Measurements from ENCODE around the gene CPNE5.

The CPNE5 gene

GRCh38 chr6:36847152-36847551 lies 7.9 kb upstream of the CPNE5 start:
- Histone ChIP-seq H3K9ac (ENCODE audit: low read depth in 1 of 2, low read length in 2 of 2) (no peak overlapping the region), H3K4me1 (ENCODE audit: control insufficient read depth in 1 of 2, insufficient read depth in 2 of 2, low read length in 2 of 2) (peaks cover 18 to 19% of the 10 kb centered on the region in 2 donors), H3K9me3 (ENCODE audit: control insufficient read depth in 1 of 2, low read length in 2 of 2) (no peaks in the 10 kb centered on the region), H3K4me3 (ENCODE audit: low read depth in 1 of 2, low read length in 2 of 2) (no peak overlapping the region), H3K27ac (ENCODE audit: low read depth, low read length) (no peak overlapping the region), H3K27me3 (ENCODE audit: control insufficient read depth in 1 of 2, insufficient read depth in 2 of 2, low read length in 2 of 2) (no peaks in the 10 kb centered on the region), H3K36me3 (ENCODE audit: control insufficient read depth in 1 of 2, insufficient read depth in 2 of 2, low read length in 2 of 2) (no peaks in the 10 kb centered on the region)

- H3K27ac ChIP-seq (ENCODE audit: low read depth, low read length): no peak overlapping the region
- H3K4me3 ChIP-seq (ENCODE audit: low read depth in 1 of 2, low read length in 2 of 2): no peak overlapping the region
- H3K27me3 ChIP-seq (ENCODE audit: control insufficient read depth in 1 of 2, insufficient read depth in 2 of 2, low read length in 2 of 2): peaks cover 0 to 3% of the 10 kb centered on the region in 2 donors
- no peak overlapping the region for H3K9ac ChIP-seq (ENCODE audit: low read depth in 1 of 2, low read length in 2 of 2)
- H3K9me3 ChIP-seq (ENCODE audit: control insufficient read depth in 1 of 2, low read length in 2 of 2): no peaks in the 10 kb centered on the region
- H3K36me3 ChIP-seq (ENCODE audit: control insufficient read depth in 1 of 2, insufficient read depth in 2 of 2, low read length in 2 of 2): no peaks in the 10 kb centered on the region
- H3K4me1 ChIP-seq (ENCODE audit: control insufficient read depth in 1 of 2, insufficient read depth in 2 of 2, low read length in 2 of 2): peaks cover 23 to 27% of the 10 kb centered on the region in 2 donors
These were observed 6.0 kb upstream of the CPNE5 start for GRCh38 chr6:36845233-36845632.

- Histone ChIP-seq H3K4me3 (ENCODE audit: low read depth in 1 of 2, low read length in 2 of 2) (no peak overlapping the region), H3K36me3 (ENCODE audit: control insufficient read depth in 1 of 2, insufficient read depth in 2 of 2, low read length in 2 of 2) (no peaks in the 10 kb centered on the region), H3K27me3 (ENCODE audit: control insufficient read depth in 1 of 2, insufficient read depth in 2 of 2, low read length in 2 of 2) (peaks cover 0 to 3% of the 10 kb centered on the region in 2 donors), H3K27ac (ENCODE audit: low read depth, low read length) (no peak overlapping the region), H3K4me1 (ENCODE audit: control insufficient read depth in 1 of 2, insufficient read depth in 2 of 2, low read length in 2 of 2) (peaks cover 24 to 28% of the 10 kb centered on the region in 2 donors), H3K9me3 (ENCODE audit: control insufficient read depth in 1 of 2, low read length in 2 of 2) (no peaks in the 10 kb centered on the region), H3K9ac (ENCODE audit: low read depth in 1 of 2, low read length in 2 of 2) (no peak overlapping the region)
These were observed 5.3 kb upstream of the CPNE5 start for GRCh38 chr6:36844232-36845170.

GRCh38 chr6:36843170-36843569 lies 3.9 kb upstream of the CPNE5 start:
- Histone ChIP-seq H3K27ac (ENCODE audit: low read depth, low read length) (no peak overlapping the region), H3K27me3 (ENCODE audit: control insufficient read depth in 1 of 2, insufficient read depth in 2 of 2, low read length in 2 of 2) (peaks cover 7 to 15% of the 10 kb centered on the region in 2 donors), H3K4me1 (ENCODE audit: control insufficient read depth in 1 of 2, insufficient read depth in 2 of 2, low read length in 2 of 2) (peaks cover 17 to 22% of the 10 kb centered on the region in 2 donors), H3K9ac (ENCODE audit: low read depth in 1 of 2, low read length in 2 of 2) (no peak overlapping the region), H3K4me3 (ENCODE audit: low read depth in 1 of 2, low read length in 2 of 2) (no peak overlapping the region), H3K9me3 (ENCODE audit: control insufficient read depth in 1 of 2, low read length in 2 of 2) (no peaks in the 10 kb centered on the region), H3K36me3 (ENCODE audit: control insufficient read depth in 1 of 2, insufficient read depth in 2 of 2, low read length in 2 of 2) (no peaks in the 10 kb centered on the region)

GRCh38 chr6:36841756-36842155 lies 2.5 kb upstream of the CPNE5 start:
- H3K27me3 ChIP-seq (ENCODE audit: control insufficient read depth in 1 of 2, insufficient read depth in 2 of 2, low read length in 2 of 2): peaks cover 12 to 26% of the 10 kb centered on the region in 2 donors
- H3K27ac ChIP-seq (ENCODE audit: low read depth, low read length): no peak overlapping the region
- no peak overlapping the region for H3K4me3 ChIP-seq (ENCODE audit: low read depth in 1 of 2, low read length in 2 of 2)
- H3K9ac ChIP-seq (ENCODE audit: low read depth in 1 of 2, low read length in 2 of 2): no peak overlapping the region
- no peaks in the 10 kb centered on the region for H3K9me3 ChIP-seq (ENCODE audit: control insufficient read depth in 1 of 2, low read length in 2 of 2)
- H3K36me3 ChIP-seq (ENCODE audit: control insufficient read depth in 1 of 2, insufficient read depth in 2 of 2, low read length in 2 of 2): no peaks in the 10 kb centered on the region
- H3K4me1 ChIP-seq (ENCODE audit: control insufficient read depth in 1 of 2, insufficient read depth in 2 of 2, low read length in 2 of 2): peaks cover 13 to 15% of the 10 kb centered on the region in 2 donors

- H3K27me3 ChIP-seq (ENCODE audit: control insufficient read depth in 1 of 2, insufficient read depth in 2 of 2, low read length in 2 of 2): peaks cover 12 to 26% of the 10 kb centered on the region in 2 donors
- H3K9me3 ChIP-seq (ENCODE audit: control insufficient read depth in 1 of 2, low read length in 2 of 2): no peaks in the 10 kb centered on the region
- H3K36me3 ChIP-seq (ENCODE audit: control insufficient read depth in 1 of 2, insufficient read depth in 2 of 2, low read length in 2 of 2): no peaks in the 10 kb centered on the region
- no peak overlapping the region for H3K9ac ChIP-seq (ENCODE audit: low read depth in 1 of 2, low read length in 2 of 2)
- H3K27ac ChIP-seq (ENCODE audit: low read depth, low read length): no peak overlapping the region
- H3K4me3 ChIP-seq (ENCODE audit: low read depth in 1 of 2, low read length in 2 of 2): peak overlapping the region; percentile 51 to 57
- H3K4me1 ChIP-seq (ENCODE audit: control insufficient read depth in 1 of 2, insufficient read depth in 2 of 2, low read length in 2 of 2): peaks cover 13 to 15% of the 10 kb centered on the region in 2 donors
These were observed 1.5 kb upstream of the CPNE5 start for GRCh38 chr6:36840432-36841403.

- Histone ChIP-seq H3K4me3 (ENCODE audit: low read depth in 1 of 2, low read length in 2 of 2) (peak overlapping the region; percentile 51 to 57), H3K4me1 (ENCODE audit: control insufficient read depth in 1 of 2, insufficient read depth in 2 of 2, low read length in 2 of 2) (peaks cover 13 to 15% of the 10 kb centered on the region in 2 donors), H3K9me3 (ENCODE audit: control insufficient read depth in 1 of 2, low read length in 2 of 2) (no peaks in the 10 kb centered on the region), H3K27me3 (ENCODE audit: control insufficient read depth in 1 of 2, insufficient read depth in 2 of 2, low read length in 2 of 2) (peaks cover 12 to 26% of the 10 kb centered on the region in 2 donors), H3K27ac (ENCODE audit: low read depth, low read length) (no peak overlapping the region), H3K36me3 (ENCODE audit: control insufficient read depth in 1 of 2, insufficient read depth in 2 of 2, low read length in 2 of 2) (no peaks in the 10 kb centered on the region), H3K9ac (ENCODE audit: low read depth in 1 of 2, low read length in 2 of 2) (no peak overlapping the region)
These were observed 646 bp upstream of the CPNE5 start for GRCh38 chr6:36839749-36840431.

- peaks cover 13 to 15% of the 10 kb centered on the region in 2 donors for H3K4me1 ChIP-seq (ENCODE audit: control insufficient read depth in 1 of 2, insufficient read depth in 2 of 2, low read length in 2 of 2)
- no peak overlapping the region for H3K9ac ChIP-seq (ENCODE audit: low read depth in 1 of 2, low read length in 2 of 2)
- H3K27me3 ChIP-seq (ENCODE audit: control insufficient read depth in 1 of 2, insufficient read depth in 2 of 2, low read length in 2 of 2): peaks cover 12 to 26% of the 10 kb centered on the region in 2 donors
- H3K36me3 ChIP-seq (ENCODE audit: control insufficient read depth in 1 of 2, insufficient read depth in 2 of 2, low read length in 2 of 2): no peaks in the 10 kb centered on the region
- no peak overlapping the region for H3K27ac ChIP-seq (ENCODE audit: low read depth, low read length)
- H3K4me3 ChIP-seq (ENCODE audit: low read depth in 1 of 2, low read length in 2 of 2): no peak overlapping the region
- no peaks in the 10 kb centered on the region for H3K9me3 ChIP-seq (ENCODE audit: control insufficient read depth in 1 of 2, low read length in 2 of 2)
These were observed 1.6 kb downstream of the CPNE5 start for GRCh38 chr6:36837686-36838085.

GRCh38 chr6:36837022-36837339 lies 2.3 kb downstream of the CPNE5 start:
- H3K36me3 ChIP-seq (ENCODE audit: control insufficient read depth in 1 of 2, insufficient read depth in 2 of 2, low read length in 2 of 2): no peaks in the 10 kb centered on the region
- H3K9ac ChIP-seq (ENCODE audit: low read depth in 1 of 2, low read length in 2 of 2): no peak overlapping the region
- peaks cover 13 to 15% of the 10 kb centered on the region in 2 donors for H3K4me1 ChIP-seq (ENCODE audit: control insufficient read depth in 1 of 2, insufficient read depth in 2 of 2, low read length in 2 of 2)
- H3K27me3 ChIP-seq (ENCODE audit: control insufficient read depth in 1 of 2, insufficient read depth in 2 of 2, low read length in 2 of 2): peaks cover 12 to 26% of the 10 kb centered on the region in 2 donors
- no peak overlapping the region for H3K4me3 ChIP-seq (ENCODE audit: low read depth in 1 of 2, low read length in 2 of 2)
- no peak overlapping the region for H3K27ac ChIP-seq (ENCODE audit: low read depth, low read length)
- no peaks in the 10 kb centered on the region for H3K9me3 ChIP-seq (ENCODE audit: control insufficient read depth in 1 of 2, low read length in 2 of 2)
